Endothelial cell (in vitro differentiated cells): ENCODE measurements around the gene TP53BP1. TPM values are rescaled to one million over a fixed set of nuclear protein-coding genes. Genes with fewer than 3 reads are reported as not detected.

ENCODE experiments used
- DNase-seq: peaks from one replicate; pipeline ENCODE4 v3.0.0; 2021; ENCODE audit warnings: low spot score
- H3K27ac Mint-ChIP-seq: one replicate; pipeline ENCODE4 v1.8.0; 2021; ENCODE audit warnings: mixed read lengths, inconsistent platforms; ENCODE audit not compliant: unreplicated experiment
- H3K27me3 Mint-ChIP-seq: one replicate; pipeline ENCODE4 v1.8.0; 2021; ENCODE audit warnings: mild to moderate bottlenecking, moderate library complexity, mixed read lengths, inconsistent platforms; ENCODE audit not compliant: unreplicated experiment
- H3K36me3 Mint-ChIP-seq: one replicate; pipeline ENCODE4 v1.8.0; 2021; ENCODE audit warnings: mild to moderate bottlenecking, low read depth, mixed read lengths, inconsistent platforms; ENCODE audit not compliant: unreplicated experiment
- H3K4me1 Mint-ChIP-seq: one replicate; pipeline ENCODE4 v1.8.0; 2021; ENCODE audit warnings: mild to moderate bottlenecking, mixed read lengths, inconsistent platforms; ENCODE audit not compliant: unreplicated experiment
- H3K4me3 Mint-ChIP-seq: one replicate; pipeline ENCODE4 v1.8.0; 2021; ENCODE audit warnings: mild to moderate bottlenecking, mixed read lengths, inconsistent platforms; ENCODE audit not compliant: unreplicated experiment
- H3K9me3 Mint-ChIP-seq: one replicate; pipeline ENCODE4 v1.8.0; 2021; ENCODE audit warnings: mixed read lengths, inconsistent platforms; ENCODE audit not compliant: unreplicated experiment
- CTCF ChIP-seq: fragments of 200-600 bp; sonication (generic); IDR thresholded peaks from one replicate; pipeline ENCODE4 v1.5.0; 2021; ENCODE audit warnings: antibody characterized with exemption; ENCODE audit not compliant: unreplicated experiment
- total RNA-seq: library from RNA; stranded (reverse); fragmentation: NEBNext Ultra II Directional; extraction: Animal tissue kit (Norgen Biotek cat#: 25700); gene quantifications from one replicate; pipeline ENCODE4 v1.2.1, GENCODE V29; 2021; ENCODE audit not compliant: unreplicated experiment

TP53BP1 gene
- total RNA-seq, 1 donor from 2014 or later: 97.5 TPM

- Mint-ChIP-seq H3K9me3 (no peaks in the 10 kb centered on the region), H3K27ac (no peak overlapping the region), H3K36me3 (peaks cover 15% of the 10 kb centered on the region), H3K4me3 (no peak overlapping the region), H3K27me3 (peaks cover 14% of the 10 kb centered on the region), H3K4me1 (peaks cover 16% of the 10 kb centered on the region)
- no peak for DNase-seq
- TF ChIP-seq CTCF: no peak
Measured at GRCh38 chr15:43524254-43524845, 31.4 kb upstream of the TP53BP1 start.

DNA sequence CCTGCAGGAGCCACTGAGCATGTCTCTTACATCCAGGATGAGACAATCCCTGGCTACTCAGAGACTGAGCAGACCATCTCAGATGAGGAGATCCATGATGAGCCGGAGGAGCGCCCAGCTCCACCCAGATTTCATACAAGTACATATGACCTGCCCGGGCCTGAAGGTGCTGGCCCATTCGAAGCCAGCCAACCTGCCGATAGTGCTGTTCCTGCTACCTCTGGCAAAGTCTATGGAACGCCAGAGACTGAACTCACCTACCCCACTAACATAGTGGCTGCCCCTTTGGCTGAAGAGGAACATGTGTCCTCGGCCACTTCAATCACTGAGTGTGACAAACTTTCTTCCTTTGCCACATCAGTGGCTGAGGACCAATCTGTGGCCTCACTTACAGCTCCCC, 30.7 kb upstream of the TP53BP1 start:
- TF ChIP-seq CTCF: no peak
- H3K36me3 Mint-ChIP-seq: peaks cover 15% of the 10 kb centered on the region
- no peak overlapping the region for H3K4me3 Mint-ChIP-seq
- H3K9me3 Mint-ChIP-seq: no peaks in the 10 kb centered on the region
- peaks cover 16% of the 10 kb centered on the region for H3K4me1 Mint-ChIP-seq
- H3K27me3 Mint-ChIP-seq: peaks cover 21% of the 10 kb centered on the region
- no peak overlapping the region for H3K27ac Mint-ChIP-seq
- no peak for DNase-seq

DNA sequence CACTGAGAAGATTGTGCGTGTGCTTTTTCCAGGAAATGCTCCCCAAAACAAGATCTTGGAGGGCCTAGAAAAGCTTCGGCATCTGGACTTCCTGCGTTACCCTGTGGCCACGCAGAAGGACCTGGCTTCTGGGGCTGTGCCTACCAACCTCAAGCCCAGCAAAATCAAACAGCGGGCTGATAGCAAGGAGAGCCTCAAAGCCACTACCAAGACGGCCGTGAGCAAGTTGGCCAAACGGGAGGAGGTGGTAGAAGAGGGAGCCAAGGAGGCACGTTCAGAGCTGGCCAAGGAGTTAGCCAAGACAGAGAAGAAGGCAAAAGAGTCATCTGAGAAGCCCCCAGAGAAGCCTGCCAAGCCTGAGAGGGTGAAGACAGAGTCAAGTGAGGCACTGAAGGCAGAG, 29.3 kb upstream of the TP53BP1 start:
- no peak for TF ChIP-seq CTCF
- Mint-ChIP-seq H3K4me3 (no peak overlapping the region), H3K27me3 (peaks cover 25% of the 10 kb centered on the region), H3K4me1 (peaks cover 26% of the 10 kb centered on the region), H3K36me3 (peaks cover 15% of the 10 kb centered on the region), H3K9me3 (no peaks in the 10 kb centered on the region), H3K27ac (no peak overlapping the region)
- no peak for DNase-seq

DNA sequence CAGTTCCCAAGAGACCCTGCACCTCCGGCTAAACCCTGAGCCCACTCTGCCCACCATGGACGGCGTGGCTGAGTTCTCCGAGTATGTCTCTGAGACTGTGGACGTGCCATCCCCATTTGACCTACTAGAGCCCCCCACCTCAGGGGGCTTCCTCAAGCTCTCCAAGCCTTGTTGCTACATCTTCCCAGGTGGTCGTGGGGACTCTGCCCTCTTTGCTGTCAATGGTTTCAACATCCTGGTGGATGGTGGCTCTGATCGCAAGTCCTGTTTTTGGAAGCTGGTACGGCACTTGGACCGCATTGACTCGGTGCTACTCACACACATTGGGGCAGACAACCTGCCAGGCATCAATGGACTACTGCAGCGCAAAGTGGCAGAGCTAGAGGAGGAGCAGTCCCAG, 28.5 kb upstream of the TP53BP1 start:
- no peak for DNase-seq
- peaks cover 15% of the 10 kb centered on the region for H3K36me3 Mint-ChIP-seq
- H3K9me3 Mint-ChIP-seq: no peaks in the 10 kb centered on the region
- no peak overlapping the region for H3K27ac Mint-ChIP-seq
- no peak for TF ChIP-seq CTCF
- no peak overlapping the region for H3K4me3 Mint-ChIP-seq
- peaks cover 29% of the 10 kb centered on the region for H3K27me3 Mint-ChIP-seq
- peaks cover 25% of the 10 kb centered on the region for H3K4me1 Mint-ChIP-seq

GRCh38 chr15:43520138-43520537, 27.2 kb upstream of the TP53BP1 start:
- no peak for TF ChIP-seq CTCF
- H3K36me3 Mint-ChIP-seq: peaks cover 5% of the 10 kb centered on the region
- no peaks in the 10 kb centered on the region for H3K9me3 Mint-ChIP-seq
- no peak for DNase-seq
- H3K4me1 Mint-ChIP-seq: peaks cover 17% of the 10 kb centered on the region
- H3K27ac Mint-ChIP-seq: no peak overlapping the region
- H3K27me3 Mint-ChIP-seq: peaks cover 30% of the 10 kb centered on the region
- H3K4me3 Mint-ChIP-seq: no peak overlapping the region
